Glutamatergic neuron (in vitro differentiated cells): ENCODE measurements around the gene ICAM4. TPM values are rescaled to one million over a fixed set of nuclear protein-coding genes. Genes with fewer than 3 reads are reported as not detected.

ENCODE experiments used
- DNase-seq: peaks from one replicate; pipeline ENCODE4 v3.0.0; 2022
- H3K27ac Mint-ChIP-seq: one replicate; pipeline ENCODE4 v1.8.0; 2020; ENCODE audit warnings: mild to moderate bottlenecking, mixed read lengths, inconsistent platforms; ENCODE audit not compliant: unreplicated experiment
- H3K27me3 Mint-ChIP-seq: one replicate; pipeline ENCODE4 v1.8.0; 2020; ENCODE audit warnings: mild to moderate bottlenecking, moderate library complexity, mixed read lengths, inconsistent platforms; ENCODE audit not compliant: unreplicated experiment
- H3K36me3 Mint-ChIP-seq: one replicate; pipeline ENCODE4 v1.8.0; 2020; ENCODE audit warnings: mild to moderate bottlenecking, mixed read lengths, inconsistent platforms; ENCODE audit not compliant: unreplicated experiment
- H3K4me1 Mint-ChIP-seq: one replicate; pipeline ENCODE4 v1.8.0; 2020; ENCODE audit warnings: mild to moderate bottlenecking, low read depth, mixed read lengths, inconsistent platforms; ENCODE audit not compliant: unreplicated experiment
- H3K4me3 Mint-ChIP-seq: one replicate; pipeline ENCODE4 v1.8.0; 2020; ENCODE audit warnings: mild to moderate bottlenecking, mixed read lengths, inconsistent platforms; ENCODE audit not compliant: unreplicated experiment
- H3K9me3 Mint-ChIP-seq: one replicate; pipeline ENCODE4 v1.8.0; 2020; ENCODE audit warnings: mild to moderate bottlenecking, moderate library complexity, mixed read lengths, inconsistent platforms; ENCODE audit not compliant: unreplicated experiment
- total RNA-seq: library from RNA; stranded (reverse); fragmentation: NEBNext Ultra II Directional; extraction: Animal tissue kit (Norgen Biotek cat#: 25700); gene quantifications from one replicate; pipeline ENCODE4 v1.2.1, GENCODE V29; 2021; ENCODE audit not compliant: unreplicated experiment
- TF ChIP-seq, protein P1 (sequence below): fragments of 200-600 bp; sonication (generic); IDR thresholded peaks from one replicate; pipeline ENCODE4 v1.5.0; 2021; ENCODE audit not compliant: partially characterized antibody, unreplicated experiment

ICAM4 gene
- total RNA-seq, 1 donor from 2014 or later: not detected

DNA sequence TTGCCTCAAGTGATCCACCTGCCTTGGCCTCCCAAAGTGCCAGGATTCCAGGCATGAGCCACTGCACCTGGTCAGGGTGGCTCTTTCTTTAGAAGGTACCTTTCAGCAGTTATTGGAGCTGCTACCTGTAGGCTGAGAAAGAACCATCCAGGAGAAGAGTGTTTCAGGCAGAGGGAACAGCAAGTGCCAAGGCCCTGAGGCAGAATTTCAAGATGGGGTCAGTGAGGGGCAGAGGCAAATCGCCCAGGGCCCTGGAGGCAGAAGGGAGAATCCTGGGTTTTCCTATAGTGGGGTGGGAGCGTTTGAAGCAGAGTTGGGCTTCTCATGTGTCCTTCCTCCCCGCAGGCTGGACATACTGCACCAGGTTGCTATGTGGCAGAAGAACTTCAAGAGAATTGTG is 32.5 kb upstream of the ICAM4 start:
- Mint-ChIP-seq H3K9me3 (peaks cover 5% of the 10 kb centered on the region), H3K36me3 (peaks cover 12% of the 10 kb centered on the region), H3K27ac (no peak overlapping the region), H3K4me3 (no peak overlapping the region), H3K4me1 (no peaks in the 10 kb centered on the region), H3K27me3 (peaks cover 3% of the 10 kb centered on the region)
- TF ChIP-seq, protein P1, sequence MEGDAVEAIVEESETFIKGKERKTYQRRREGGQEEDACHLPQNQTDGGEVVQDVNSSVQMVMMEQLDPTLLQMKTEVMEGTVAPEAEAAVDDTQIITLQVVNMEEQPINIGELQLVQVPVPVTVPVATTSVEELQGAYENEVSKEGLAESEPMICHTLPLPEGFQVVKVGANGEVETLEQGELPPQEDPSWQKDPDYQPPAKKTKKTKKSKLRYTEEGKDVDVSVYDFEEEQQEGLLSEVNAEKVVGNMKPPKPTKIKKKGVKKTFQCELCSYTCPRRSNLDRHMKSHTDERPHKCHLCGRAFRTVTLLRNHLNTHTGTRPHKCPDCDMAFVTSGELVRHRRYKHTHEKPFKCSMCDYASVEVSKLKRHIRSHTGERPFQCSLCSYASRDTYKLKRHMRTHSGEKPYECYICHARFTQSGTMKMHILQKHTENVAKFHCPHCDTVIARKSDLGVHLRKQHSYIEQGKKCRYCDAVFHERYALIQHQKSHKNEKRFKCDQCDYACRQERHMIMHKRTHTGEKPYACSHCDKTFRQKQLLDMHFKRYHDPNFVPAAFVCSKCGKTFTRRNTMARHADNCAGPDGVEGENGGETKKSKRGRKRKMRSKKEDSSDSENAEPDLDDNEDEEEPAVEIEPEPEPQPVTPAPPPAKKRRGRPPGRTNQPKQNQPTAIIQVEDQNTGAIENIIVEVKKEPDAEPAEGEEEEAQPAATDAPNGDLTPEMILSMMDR: no peak
- no peak for DNase-seq

DNA sequence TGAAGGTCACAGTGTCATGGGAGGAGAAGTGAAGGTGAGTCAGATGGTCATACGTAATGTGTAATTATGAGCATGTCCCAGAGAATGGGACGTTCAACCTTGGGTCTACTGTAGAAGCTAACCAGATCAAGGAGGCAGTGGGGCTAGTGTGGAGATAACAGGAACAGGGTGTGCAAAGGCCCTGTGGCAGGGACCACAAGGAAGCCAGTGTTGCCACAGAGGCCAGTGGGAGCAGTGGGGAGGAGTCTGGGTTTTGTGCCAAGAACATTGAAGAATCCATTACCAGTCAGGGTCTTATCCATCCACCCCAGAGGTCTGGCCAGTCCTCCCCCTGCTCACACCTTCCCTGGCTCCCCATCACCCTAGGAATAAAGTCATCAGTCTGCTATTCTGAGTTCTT is 31.4 kb upstream of the ICAM4 start:
- DNase-seq: no peak
- Mint-ChIP-seq H3K9me3 (peaks cover 5% of the 10 kb centered on the region), H3K36me3 (peaks cover 12% of the 10 kb centered on the region), H3K27ac (no peak overlapping the region), H3K27me3 (peaks cover 3% of the 10 kb centered on the region), H3K4me1 (no peaks in the 10 kb centered on the region), H3K4me3 (no peak overlapping the region)
- TF ChIP-seq, protein P1: no peak

DNA sequence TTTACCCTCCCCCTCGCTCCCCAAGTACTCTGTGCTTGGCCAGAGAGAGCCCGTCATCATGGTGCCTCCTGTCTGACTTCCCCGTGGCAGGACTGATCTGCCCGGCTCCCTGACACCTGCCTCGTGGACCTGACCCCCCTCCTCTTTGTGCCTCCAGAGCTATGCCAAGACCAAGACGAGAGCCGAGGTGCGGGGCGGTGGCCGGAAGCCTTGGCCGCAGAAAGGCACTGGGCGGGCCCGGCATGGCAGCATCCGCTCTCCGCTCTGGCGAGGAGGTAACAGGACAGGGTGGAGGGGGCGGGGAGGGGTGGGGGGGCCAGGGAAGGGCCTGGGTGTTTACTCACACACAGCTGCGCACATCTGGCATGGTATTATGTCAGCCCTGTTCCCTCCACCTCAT is 30.2 kb upstream of the ICAM4 start:
- H3K4me3 Mint-ChIP-seq: no peak overlapping the region
- H3K27ac Mint-ChIP-seq: no peak overlapping the region
- H3K9me3 Mint-ChIP-seq: peaks cover 3% of the 10 kb centered on the region
- no peak for DNase-seq
- peaks cover 12% of the 10 kb centered on the region for H3K36me3 Mint-ChIP-seq
- H3K4me1 Mint-ChIP-seq: no peaks in the 10 kb centered on the region
- TF ChIP-seq, protein P1: no peak
- H3K27me3 Mint-ChIP-seq: peaks cover 3% of the 10 kb centered on the region

DNA sequence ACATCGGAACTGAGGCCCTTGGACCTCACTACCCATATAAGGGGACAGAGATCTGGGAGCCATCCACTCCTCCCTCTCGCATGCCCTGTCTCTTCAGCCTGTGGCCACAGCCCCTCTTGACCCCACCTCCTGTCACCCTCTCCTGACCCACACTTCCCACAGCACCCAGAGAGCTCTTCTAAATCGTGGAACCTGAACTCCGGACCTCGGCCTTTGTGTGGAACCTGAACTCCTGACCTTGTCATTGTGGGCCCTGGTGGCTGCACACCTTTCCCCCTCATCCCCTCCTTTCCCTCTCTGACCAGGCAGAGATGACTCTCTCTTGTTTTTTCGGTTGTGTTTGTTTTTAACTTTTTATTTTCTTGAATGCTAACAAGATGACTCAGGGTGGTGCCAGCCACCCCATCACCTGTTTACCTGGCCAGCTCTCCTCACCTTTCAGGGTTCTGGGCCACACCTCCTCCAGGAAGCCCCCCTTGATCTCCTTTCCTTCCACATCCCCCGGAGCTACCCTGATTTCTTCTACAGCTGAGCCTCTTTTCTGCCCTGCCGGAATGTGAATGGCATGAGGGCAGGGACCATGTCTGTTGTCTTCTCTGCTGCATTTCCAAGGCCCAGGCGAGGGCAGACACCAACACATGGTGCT is 29.7 kb upstream of the ICAM4 start:
- no peak overlapping the region for H3K27ac Mint-ChIP-seq

DNA sequence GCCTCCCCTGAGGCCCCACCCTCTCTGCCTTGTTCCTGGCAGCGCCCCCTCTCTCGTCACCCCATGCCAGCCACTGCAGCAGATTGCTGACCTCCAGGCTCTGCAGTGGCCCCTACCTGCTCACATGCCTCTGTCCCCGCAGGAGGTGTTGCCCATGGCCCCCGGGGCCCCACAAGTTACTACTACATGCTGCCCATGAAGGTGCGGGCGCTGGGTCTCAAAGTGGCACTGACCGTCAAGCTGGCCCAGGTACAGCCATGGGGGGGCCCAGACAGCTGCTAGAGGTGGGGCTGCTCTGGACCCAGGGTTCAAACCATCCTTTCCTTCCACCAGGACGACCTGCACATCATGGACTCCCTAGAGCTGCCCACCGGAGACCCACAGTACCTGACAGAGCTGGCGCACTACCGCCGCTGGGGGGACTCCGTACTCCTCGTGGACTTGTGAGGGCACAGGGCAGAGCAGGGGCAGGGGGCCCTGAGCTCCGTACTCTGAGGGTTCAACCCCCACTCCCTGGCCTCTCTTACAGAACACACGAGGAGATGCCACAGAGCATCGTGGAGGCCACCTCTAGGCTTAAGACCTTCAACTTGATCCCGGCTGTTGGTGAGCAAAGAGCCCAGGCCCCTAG is 28.6 kb upstream of the ICAM4 start:
- H3K4me3 Mint-ChIP-seq: no peak overlapping the region
- no peak for DNase-seq
- TF ChIP-seq, protein P1: no peak
- H3K4me1 Mint-ChIP-seq: no peaks in the 10 kb centered on the region
- H3K9me3 Mint-ChIP-seq: no peaks in the 10 kb centered on the region
- peaks cover 12% of the 10 kb centered on the region for H3K36me3 Mint-ChIP-seq
- peaks cover 5% of the 10 kb centered on the region for H3K27me3 Mint-ChIP-seq
- no peak overlapping the region for H3K27ac Mint-ChIP-seq

More for the DNA sequence above, 29.7 kb upstream of the ICAM4 start:
- no peak for DNase-seq
- H3K4me3 Mint-ChIP-seq: no peak overlapping the region
- H3K4me1 Mint-ChIP-seq: no peaks in the 10 kb centered on the region
- TF ChIP-seq, protein P1: no peak
- H3K9me3 Mint-ChIP-seq: no peaks in the 10 kb centered on the region
- peaks cover 12% of the 10 kb centered on the region for H3K36me3 Mint-ChIP-seq
- peaks cover 3% of the 10 kb centered on the region for H3K27me3 Mint-ChIP-seq
